GM19240 (cell line): Measurements from ENCODE around the gene CYP2E1.
A peak's percentile ranks its signal among the peaks of the same experiment; 100 is the strongest.
"Not testable (repeated sequence)": the region's sequence is repeated elsewhere in the genome, so short reads cannot be mapped to it uniquely, and the experiment has no call there.

Experiments
- DNase-seq: peaks from one replicate; pipeline ENCODE4 v3.0.0; 2011; ENCODE audit warnings: low spot score; ENCODE audit not compliant: insufficient read length

Gene CYP2E1

GRCh38 chr10:133526957-133527588 lies at the start of gene CYP2E1:
Gene CYP2E1, plus strand, starts transcription at chr10:133527363. Its CDS starts 33 bp downstream, at chr10:133527396.
- DNase-seq, result no peak

DNA sequence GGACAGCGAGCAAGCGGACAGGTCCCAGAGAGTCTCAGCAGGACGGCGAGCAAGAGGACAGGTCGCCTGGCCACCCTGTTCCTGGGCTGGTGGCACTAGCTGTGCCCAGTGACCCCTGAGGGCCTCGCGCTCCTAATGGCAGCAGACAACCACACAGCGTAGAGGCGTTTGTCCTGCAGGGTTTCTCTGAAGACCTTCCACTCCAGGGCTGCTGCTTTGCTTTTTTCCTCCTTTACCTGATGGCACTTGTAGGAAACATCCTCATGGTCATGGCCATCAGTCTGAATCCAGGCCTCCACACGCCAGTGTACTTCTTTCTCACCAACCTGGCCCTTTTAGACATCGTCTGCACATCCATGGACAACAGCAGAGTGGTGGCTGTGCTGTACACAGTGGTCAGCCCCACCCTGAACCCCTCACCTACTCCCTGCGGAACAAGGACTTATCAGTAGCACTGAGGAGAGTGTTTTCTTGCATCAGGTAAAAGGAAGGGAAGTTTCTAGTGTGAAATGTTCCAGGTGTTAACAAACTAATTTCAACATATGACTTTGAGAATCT lies 46.0 kb upstream of the CYP2E1 start:
- DNase-seq, result no peak

DNA sequence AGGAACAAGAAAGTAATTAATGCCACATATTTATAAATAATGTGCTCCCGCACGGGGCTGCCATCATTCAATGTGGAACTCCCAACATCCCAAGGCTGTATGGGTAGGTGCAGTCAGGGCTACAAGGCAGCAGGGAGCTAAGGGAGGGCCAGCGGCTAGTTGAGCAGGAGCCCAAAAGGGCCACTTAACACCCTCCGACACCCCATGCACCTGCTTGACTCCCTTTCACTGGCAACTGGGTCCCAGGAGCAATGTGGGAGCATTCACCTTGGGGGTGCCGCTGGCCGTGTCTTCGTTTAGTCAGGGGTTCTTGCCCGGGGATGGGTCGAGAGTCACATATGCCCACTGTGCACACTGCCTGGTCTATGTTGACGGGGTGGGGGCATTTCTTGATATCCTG lies 45.5 kb upstream of the CYP2E1 start:
- no peak for DNase-seq

GRCh38 chr10:133484818-133485217 lies 42.3 kb upstream of the CYP2E1 start:
- DNase-seq, result no peak

- no peak for DNase-seq
These were observed 40.1 kb upstream of the CYP2E1 start for GRCh38 chr10:133487085-133487484.

DNA sequence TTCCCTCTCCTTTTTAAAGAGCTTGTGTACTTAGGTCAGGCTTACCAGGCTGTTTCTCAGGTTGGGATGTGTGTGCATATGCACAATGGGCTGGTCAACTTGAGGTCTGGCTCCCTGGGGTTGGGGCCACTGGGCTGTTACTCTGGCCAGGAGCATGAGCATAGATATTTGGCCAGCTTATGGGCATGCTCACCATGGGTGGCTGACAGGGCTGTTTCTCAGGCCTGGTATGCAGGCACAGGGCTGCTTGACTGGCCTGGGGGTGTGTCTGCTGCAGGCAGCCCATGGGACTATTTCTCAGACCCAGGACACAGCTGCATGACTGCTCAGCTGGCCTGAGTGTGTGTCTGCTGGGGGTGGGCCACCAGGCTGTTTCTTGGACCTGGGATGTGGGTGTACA lies 38.8 kb upstream of the CYP2E1 start:
- DNase-seq, result no peak

GRCh38 chr10:133489816-133490588 lies 37.2 kb upstream of the CYP2E1 start:
- DNase-seq, result no peak

DNA sequence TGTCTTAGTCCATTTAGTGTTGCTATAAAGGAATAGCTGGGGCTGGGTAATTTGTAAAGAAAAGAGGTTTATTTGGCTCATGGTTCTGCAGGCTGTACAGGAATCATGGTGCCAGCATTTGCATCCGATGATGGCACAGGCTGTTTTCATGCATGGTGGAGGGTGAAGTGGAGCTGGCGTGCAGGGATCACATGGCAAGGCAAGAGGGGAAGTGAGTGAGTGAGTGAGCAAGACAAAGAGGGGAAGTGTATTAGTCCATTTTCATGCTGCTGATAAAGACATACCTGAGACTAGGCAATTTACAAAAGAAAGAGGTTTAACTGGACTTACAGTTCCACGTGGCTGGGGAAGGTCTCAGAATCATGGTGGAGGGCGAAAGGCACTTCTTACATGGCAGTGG lies 33.6 kb upstream of the CYP2E1 start:
- not testable (repeated sequence) for DNase-seq

DNA sequence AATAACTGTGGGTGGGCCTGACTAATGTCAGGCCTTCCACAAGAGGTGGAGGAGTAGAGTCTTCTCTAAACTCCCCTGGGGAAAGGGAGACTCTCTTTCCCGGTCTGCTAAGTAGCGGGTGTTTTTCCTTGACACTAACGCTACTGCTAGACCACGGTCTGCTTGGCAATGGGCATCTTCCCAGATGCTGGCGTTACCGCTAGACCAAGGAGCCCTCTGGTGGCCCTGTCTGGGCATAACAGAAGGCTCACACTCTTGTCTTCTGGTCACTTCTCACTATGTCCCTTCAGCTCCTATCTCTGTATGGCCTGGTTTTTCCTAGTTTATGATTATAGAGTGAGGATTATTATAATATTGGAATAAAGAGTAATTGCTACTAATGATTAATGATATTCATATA lies 29.8 kb upstream of the CYP2E1 start:
- not testable (repeated sequence) for DNase-seq

DNA sequence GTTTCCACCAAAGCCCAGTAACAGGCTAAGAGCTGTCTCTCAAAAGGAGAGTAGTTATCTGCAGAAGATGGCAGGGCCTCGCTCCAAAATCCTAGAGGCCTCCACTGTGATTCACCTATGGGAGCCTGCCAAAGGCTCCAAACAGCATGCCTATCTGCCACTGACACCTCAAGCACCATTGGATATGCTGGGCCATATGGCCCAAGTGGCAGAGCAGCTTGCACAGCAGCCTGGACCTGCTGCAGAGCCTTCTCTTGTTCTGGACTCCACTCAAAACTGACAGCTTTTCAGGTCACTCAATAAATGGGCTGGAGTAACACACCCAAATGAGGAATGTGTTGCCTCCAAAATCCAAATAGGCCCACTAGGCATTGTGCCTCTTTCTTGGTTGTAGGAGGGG lies 28.0 kb upstream of the CYP2E1 start:
- DNase-seq, result not testable (repeated sequence)

DNA sequence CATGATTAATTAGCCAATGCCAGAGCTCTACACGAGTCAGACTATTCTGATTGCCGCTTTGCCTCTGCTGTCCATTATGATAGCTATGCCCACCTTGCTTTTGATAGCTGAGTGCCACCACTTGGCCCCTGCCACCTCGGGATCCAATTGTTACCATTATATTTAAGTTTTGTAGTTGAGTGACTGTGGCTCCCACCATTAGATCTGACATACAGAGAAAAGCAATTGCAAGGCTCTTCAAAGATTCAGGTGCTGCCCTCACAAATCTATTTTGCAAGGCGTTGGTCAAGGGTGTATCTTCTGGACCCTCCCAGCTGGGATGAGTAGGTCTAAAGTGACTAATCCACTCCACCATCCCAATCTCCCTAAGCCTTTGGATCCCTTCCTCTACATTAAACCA lies 26.3 kb upstream of the CYP2E1 start:
- DNase-seq, result not testable (repeated sequence)

GRCh38 chr10:133509700-133510099 lies 17.5 kb upstream of the CYP2E1 start:
- DNase-seq, result no peak

DNA sequence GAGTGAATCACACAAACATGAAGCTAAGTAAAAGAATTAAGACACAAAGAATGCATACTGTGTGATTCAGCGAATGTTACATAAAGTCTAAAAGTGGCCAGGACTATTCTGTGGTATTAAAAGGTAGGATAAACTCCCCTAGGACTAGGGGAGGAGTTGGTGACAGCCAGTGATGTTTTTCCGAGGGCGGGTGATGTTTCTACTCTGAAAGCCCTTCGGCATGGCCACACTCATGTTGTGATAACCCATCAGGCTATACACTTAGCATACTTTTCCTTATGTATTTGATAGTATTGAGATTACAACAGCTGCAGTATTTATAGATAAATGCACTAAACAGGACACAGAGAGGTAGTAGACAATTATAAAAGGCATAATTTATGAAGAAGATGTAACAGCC lies 15.8 kb upstream of the CYP2E1 start:
- no peak for DNase-seq

DNA sequence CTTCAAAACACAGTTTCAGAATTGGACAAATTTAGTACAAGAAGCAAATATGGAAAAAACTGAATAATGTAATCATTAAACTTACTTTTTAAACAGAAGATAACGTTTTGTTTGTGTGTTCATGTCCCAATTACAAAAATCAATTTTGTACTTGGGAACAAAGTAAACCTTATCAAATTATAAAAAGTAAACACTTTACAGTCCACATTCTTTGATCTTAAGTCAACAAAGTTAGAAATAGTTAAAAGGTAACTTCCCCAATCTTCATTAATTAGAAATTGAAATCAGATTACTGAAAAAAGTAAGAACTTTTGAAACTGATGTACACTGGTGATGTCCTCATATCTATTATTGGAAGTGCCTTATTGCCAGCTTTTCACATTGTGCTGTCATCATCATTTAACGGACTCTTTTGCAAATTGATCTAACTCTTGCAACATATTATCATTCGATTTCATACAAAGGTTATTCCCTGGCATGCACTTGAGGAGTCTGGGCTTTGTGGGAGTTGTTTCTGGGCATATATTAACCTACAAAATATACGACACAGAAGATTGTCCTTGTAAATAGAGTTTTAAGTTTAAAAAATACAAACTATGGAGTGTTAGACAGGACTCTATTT lies 15.1 kb upstream of the CYP2E1 start:
- DNase-seq, result no peak

- DNase-seq, result no peak
These were observed 11.7 kb upstream of the CYP2E1 start for GRCh38 chr10:133515471-133515870.

- no peak for DNase-seq
These were observed 11.1 kb upstream of the CYP2E1 start for GRCh38 chr10:133516057-133516456.

GRCh38 chr10:133518517-133518916 lies 8.6 kb upstream of the CYP2E1 start:
- DNase-seq, result not testable (repeated sequence)

- DNase-seq, result peak; percentile 61
These were observed 6.9 kb upstream of the CYP2E1 start for GRCh38 chr10:133520193-133520738.

DNA sequence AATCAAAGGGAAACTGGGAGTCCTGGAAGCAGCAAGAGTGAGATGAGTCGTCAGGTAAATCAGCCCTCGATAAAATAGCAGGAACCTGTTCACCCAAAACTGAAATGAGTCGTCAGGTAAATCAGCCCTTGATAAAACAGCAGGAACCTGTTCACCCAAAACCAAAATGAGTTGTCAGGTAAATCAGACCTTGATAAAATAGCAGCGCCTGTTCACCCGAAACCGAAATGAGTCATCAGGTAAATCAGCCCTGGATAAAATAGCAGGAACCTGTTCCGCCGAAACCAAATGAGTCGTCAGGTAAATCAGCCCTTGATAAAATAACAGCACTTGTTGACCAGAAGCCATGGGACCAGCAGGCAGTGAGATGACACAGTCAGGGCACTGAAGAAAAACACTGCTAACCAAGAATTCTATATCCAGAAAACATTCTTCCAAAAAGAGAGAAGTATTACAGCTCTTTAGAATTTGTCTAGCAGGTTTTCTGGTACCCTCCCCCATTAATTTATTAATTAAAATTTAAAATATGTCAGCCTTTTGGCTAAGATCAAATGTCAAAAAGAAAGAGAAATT lies 3.4 kb upstream of the CYP2E1 start:
- DNase-seq, result no peak

DNA sequence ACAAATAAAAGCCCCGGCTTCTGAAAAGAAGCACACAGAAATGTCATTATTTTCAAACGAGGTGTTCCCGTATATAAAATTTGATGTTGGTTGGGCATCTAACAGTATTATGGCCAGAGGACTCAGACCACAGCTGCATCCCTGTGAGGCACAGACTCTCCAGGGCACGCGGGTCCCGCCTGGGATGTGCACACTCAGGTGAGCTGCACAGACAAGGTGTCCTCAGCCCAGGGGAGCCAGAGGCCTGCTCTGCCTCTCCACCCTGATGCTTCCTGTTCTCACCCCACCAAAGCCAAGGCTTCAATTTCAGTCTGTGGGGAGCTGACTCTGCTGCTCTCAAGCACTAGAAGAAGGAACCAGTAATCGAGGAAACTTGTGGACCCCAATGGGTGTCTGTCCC lies 1.7 kb upstream of the CYP2E1 start:
- no peak for DNase-seq

- DNase-seq, result no peak
These were observed 658 bp downstream of the CYP2E1 start for GRCh38 chr10:133527771-133528271.
